Neural progenitor cell (in vitro differentiated cells): ENCODE measurements around the gene ABRACL. TPM values are rescaled to one million over a fixed set of nuclear protein-coding genes. Genes with fewer than 3 reads are reported as not detected.
"Not testable (repeated sequence)": the region's sequence is repeated elsewhere in the genome, so short reads cannot be mapped to it uniquely, and the experiment has no call there.

ENCODE experiments used
- DNase-seq: peaks from one replicate; pipeline ENCODE4 v3.0.0-alpha.2; 2016; ENCODE audit warnings: low spot score
- H2AFZ ChIP-seq: fragments of 200-600 bp; sonication (generic); replicated peaks from 2 replicates; pipeline ENCODE4 v1.6.1; 2016; ENCODE audit warnings: antibody characterized with exemption
- H3F3A ChIP-seq: fragments of 200-600 bp; sonication (generic); 2 replicates; pipeline ENCODE4 v1.6.1; 2016; ENCODE audit warnings: antibody characterized with exemption, low read depth
- H3K27ac ChIP-seq: fragments of 200-600 bp; sonication (generic); 2 replicates; pipeline ENCODE4 v1.5.1; 2016; ENCODE audit warnings: mild to moderate bottlenecking
- H3K27me3 ChIP-seq: fragments of 200-600 bp; sonication (generic); 2 replicates; pipeline ENCODE4 v1.6.1; 2016; ENCODE audit warnings: mild to moderate bottlenecking, moderate library complexity
- H3K36me3 ChIP-seq: fragments of 200-600 bp; sonication (generic); 2 replicates; pipeline ENCODE4 v1.5.1; 2016
- H3K4me1 ChIP-seq: fragments of 200-600 bp; sonication (generic); 2 replicates; pipeline ENCODE4 v1.6.1; 2016; ENCODE audit warnings: mixed run types
- H3K4me2 ChIP-seq: fragments of 200-600 bp; sonication (generic); 2 replicates; pipeline ENCODE4 v1.6.1; 2016
- H3K4me3 ChIP-seq: fragments of 200-600 bp; sonication (generic); 2 replicates; pipeline ENCODE4 v1.5.1; 2016
- H3K79me2 ChIP-seq: fragments of 200-600 bp; sonication (generic); 2 replicates; pipeline ENCODE4 v1.6.1; 2016; ENCODE audit warnings: low read depth
- H3K9ac ChIP-seq: fragments of 200-600 bp; sonication (generic); 2 replicates; pipeline ENCODE4 v1.6.1; 2016
- H3K9me3 ChIP-seq: fragments of 200-600 bp; sonication (generic); 2 replicates; pipeline ENCODE4 v1.5.1; 2016; ENCODE audit warnings: low read depth
- H4K20me1 ChIP-seq: fragments of 200-600 bp; sonication (generic); 2 replicates; pipeline ENCODE4 v1.6.1; 2016; ENCODE audit warnings: low read depth
- H3K27ac Mint-ChIP-seq: 3 replicates; pipeline ENCODE4 v1.8.0; 2021; ENCODE audit warnings: mixed read lengths
- H3K27me3 Mint-ChIP-seq: 2 replicates; pipeline ENCODE4 v1.8.0; 2022; ENCODE audit warnings: low read depth, mild to moderate bottlenecking, inconsistent platforms, moderate library complexity, mixed read lengths; ENCODE audit not compliant: insufficient read depth
- H3K36me3 Mint-ChIP-seq: 3 replicates; pipeline ENCODE4 v1.8.0; 2021; ENCODE audit warnings: mixed read lengths
- H3K4me1 Mint-ChIP-seq: 3 replicates; pipeline ENCODE4 v1.8.0; 2021; ENCODE audit warnings: mixed read lengths
- H3K4me3 Mint-ChIP-seq: 3 replicates; pipeline ENCODE4 v1.8.0; 2021; ENCODE audit warnings: mild to moderate bottlenecking, moderate library complexity, mixed read lengths
- H3K9me3 Mint-ChIP-seq: 3 replicates; pipeline ENCODE4 v1.8.0; 2020; ENCODE audit warnings: mixed read lengths
- CTCF ChIP-seq: fragments of 200-600 bp; sonication (generic); IDR thresholded peaks from 2 replicates; pipeline ENCODE4 v1.5.1; 2017; ENCODE audit warnings: antibody characterized with exemption, mild to moderate bottlenecking
- EZH2 ChIP-seq: fragments of 200-600 bp; sonication (generic); IDR thresholded peaks from 2 replicates; pipeline ENCODE4 v1.6.1; 2017; ENCODE audit warnings: antibody characterized with exemption, mild to moderate bottlenecking, moderate library complexity
- EZH2phosphoT487 ChIP-seq: fragments of 200-600 bp; sonication (generic); IDR thresholded peaks from 2 replicates; pipeline ENCODE4 v1.6.1; 2017; ENCODE audit warnings: antibody characterized with exemption
- total RNA-seq: library from RNA; depleted of rRNA; stranded (reverse); fragments of >200 nt; gene quantifications from 2 replicates; pipeline ENCODE4 v1.2.3, GENCODE V29; 2015; ENCODE audit warnings: low replicate concordance

ABRACL gene
- total RNA-seq, 1 donor from 2014 or later, result 242 TPM

- Histone ChIP-seq H3K79me2 (no peaks in the 10 kb centered on the region), H3K9me3 (no peaks in the 10 kb centered on the region), H3K4me2 (no peak overlapping the region), H2AFZ (no peak overlapping the region), H3K4me1 (no peaks in the 10 kb centered on the region), H4K20me1 (no peaks in the 10 kb centered on the region), H3K9ac (no peak overlapping the region), H3K4me3 (no peak overlapping the region), H3K36me3 (peaks cover 5% of the 10 kb centered on the region), H3K27ac (no peak overlapping the region), H3K27me3 (no peaks in the 10 kb centered on the region), H3F3A (peaks cover 8% of the 10 kb centered on the region)
- TF ChIP-seq CTCF (no peak), EZH2 (no peak), EZH2phosphoT487 (no peak)
- H3K4me1 Mint-ChIP-seq, result no peaks in the 10 kb centered on the region
- no peaks in the 10 kb centered on the region for H3K9me3 Mint-ChIP-seq
- DNase-seq, result no peak
- no peak overlapping the region for H3K27ac Mint-ChIP-seq
- H3K36me3 Mint-ChIP-seq, result peaks cover 12% of the 10 kb centered on the region
- H3K27me3 Mint-ChIP-seq, result no peaks in the 10 kb centered on the region
- H3K4me3 Mint-ChIP-seq, result no peak overlapping the region
These were observed 19.1 kb downstream of the ABRACL start for GRCh38 chr6:139047677-139048076.

DNA sequence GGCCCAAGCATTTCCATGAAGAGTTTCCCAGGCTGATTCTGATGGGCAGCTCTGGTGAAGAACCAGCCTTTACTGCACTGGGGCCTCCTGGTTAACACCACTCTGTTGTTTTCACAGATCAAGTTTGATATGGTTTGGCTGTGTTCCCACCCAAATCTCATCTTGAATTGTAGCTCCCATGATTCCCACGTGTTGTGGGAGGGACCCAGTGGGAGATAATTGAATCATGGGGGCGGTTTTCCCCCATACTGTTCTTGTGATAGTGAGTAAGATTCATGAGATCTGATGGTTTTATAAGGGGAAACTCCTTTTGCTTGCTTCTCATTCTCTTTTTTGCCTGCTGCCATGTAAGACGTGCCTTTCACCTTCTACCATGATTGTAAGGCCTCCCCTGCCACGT is 20.4 kb downstream of the ABRACL start:
- H3K4me1 Mint-ChIP-seq, H3K27me3 Mint-ChIP-seq, H3K9me3 Mint-ChIP-seq, H3K4me1 ChIP-seq, H3F3A ChIP-seq, H3K36me3 ChIP-seq, DNase-seq, H4K20me1 ChIP-seq, H3K4me3 ChIP-seq, H3K9ac ChIP-seq, H3K4me2 ChIP-seq, H3K27ac ChIP-seq, H3K27me3 ChIP-seq, H3K36me3 Mint-ChIP-seq, H3K9me3 ChIP-seq, H3K79me2 ChIP-seq, H2AFZ ChIP-seq, H3K27ac Mint-ChIP-seq, H3K4me3 Mint-ChIP-seq: not testable (repeated sequence)

DNA sequence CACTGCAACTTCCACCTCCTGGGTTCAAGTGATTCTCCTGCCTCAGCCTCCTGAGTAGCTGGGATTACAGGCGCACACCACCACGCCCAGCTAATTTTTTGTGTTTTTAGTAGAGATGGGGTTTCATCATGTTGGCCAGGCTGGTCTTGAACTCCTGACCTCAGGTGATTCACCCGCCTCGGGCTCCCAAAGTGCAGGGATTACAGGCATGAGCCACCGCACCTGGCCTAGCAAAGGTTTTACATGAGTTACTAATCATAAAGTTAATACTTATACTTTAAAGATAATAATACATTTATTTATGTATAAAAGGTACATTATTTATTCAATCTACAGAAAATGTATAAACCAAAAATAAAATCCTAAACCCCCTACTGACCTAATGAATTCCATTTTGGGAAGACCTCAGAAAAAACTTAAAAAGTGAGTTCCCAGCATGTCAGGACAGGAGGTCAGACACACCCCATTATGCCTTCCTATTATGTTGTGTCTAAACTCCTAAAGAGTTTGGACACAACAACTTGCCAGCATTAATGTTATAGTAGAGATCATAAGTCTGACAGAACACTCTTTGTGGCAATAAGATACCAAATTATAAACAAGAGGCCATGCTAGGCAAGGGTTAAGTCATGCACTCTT is 21.7 kb downstream of the ABRACL start:
- H3K4me1 ChIP-seq, H3K27ac ChIP-seq, H3K4me3 Mint-ChIP-seq, H2AFZ ChIP-seq, H3F3A ChIP-seq, DNase-seq, H3K36me3 Mint-ChIP-seq, H3K4me1 Mint-ChIP-seq, H4K20me1 ChIP-seq, H3K79me2 ChIP-seq, H3K27me3 ChIP-seq, H3K9me3 Mint-ChIP-seq, H3K9ac ChIP-seq, H3K27me3 Mint-ChIP-seq, H3K4me3 ChIP-seq, H3K27ac Mint-ChIP-seq, H3K9me3 ChIP-seq, H3K36me3 ChIP-seq, H3K4me2 ChIP-seq: not testable (repeated sequence)

GRCh38 chr6:139050770-139051313 is 22.3 kb downstream of the ABRACL start:
- H3K27ac ChIP-seq, result no peak overlapping the region

More at GRCh38 chr6:139050770-139051313, 22.3 kb downstream of the ABRACL start:
- Mint-ChIP-seq H3K4me1 (no peaks in the 10 kb centered on the region), H3K36me3 (no peaks in the 10 kb centered on the region), H3K9me3 (no peaks in the 10 kb centered on the region), H3K4me3 (no peak overlapping the region), H3K27me3 (no peaks in the 10 kb centered on the region), H3K27ac (no peak overlapping the region)
- Histone ChIP-seq H3F3A (no peaks in the 10 kb centered on the region), H3K9me3 (no peaks in the 10 kb centered on the region), H4K20me1 (no peaks in the 10 kb centered on the region), H3K27me3 (no peaks in the 10 kb centered on the region), H3K36me3 (no peaks in the 10 kb centered on the region), H3K4me2 (no peak overlapping the region), H3K79me2 (no peaks in the 10 kb centered on the region), H2AFZ (no peak overlapping the region), H3K9ac (no peak overlapping the region), H3K4me1 (no peaks in the 10 kb centered on the region), H3K4me3 (no peak overlapping the region)
- DNase-seq, result no peak
- TF ChIP-seq EZH2 (no peak), CTCF (no peak), EZH2phosphoT487 (no peak)
